GM10248 (cell line): ENCODE results near the gene BEND7.
A peak's percentile ranks its signal among the peaks of the same experiment; 100 is the strongest.

Experiments used
- CTCF ChIA-PET: fragments of 300-600 bp; sonication (Branson Sonifier 250); formaldehyde crosslinking; extraction: SDS; loops from one replicate; lab custom pipeline; 2021; ENCODE audit warnings: antibody characterized with exemption; lab: Yijun Ruan, JAX
- POLR2A ChIA-PET: fragments of 350-650 bp; sonication (Branson Sonifier 250); formaldehyde crosslinking; extraction: SDS; loops from one replicate; lab custom pipeline; 2020; ENCODE audit warnings: antibody characterized with exemption; lab: Yijun Ruan, JAX
- DNase-seq: peaks from one replicate; pipeline ENCODE4 v3.0.0; 2012; ENCODE audit errors: extremely low spot score
- TF ChIP-seq, protein P1 (sequence below): IDR thresholded peaks from 2 replicates; pipeline ENCODE4 v1.5.1; 2012; ENCODE audit warnings: mild to moderate bottlenecking, low read depth; ENCODE audit errors: extremely low read depth, missing control alignments, control extremely low read depth

The BEND7 gene

GRCh38 chr10:13491747-13492360 lies 37.0 kb downstream of the BEND7 start:
- TF ChIP-seq, protein P1, sequence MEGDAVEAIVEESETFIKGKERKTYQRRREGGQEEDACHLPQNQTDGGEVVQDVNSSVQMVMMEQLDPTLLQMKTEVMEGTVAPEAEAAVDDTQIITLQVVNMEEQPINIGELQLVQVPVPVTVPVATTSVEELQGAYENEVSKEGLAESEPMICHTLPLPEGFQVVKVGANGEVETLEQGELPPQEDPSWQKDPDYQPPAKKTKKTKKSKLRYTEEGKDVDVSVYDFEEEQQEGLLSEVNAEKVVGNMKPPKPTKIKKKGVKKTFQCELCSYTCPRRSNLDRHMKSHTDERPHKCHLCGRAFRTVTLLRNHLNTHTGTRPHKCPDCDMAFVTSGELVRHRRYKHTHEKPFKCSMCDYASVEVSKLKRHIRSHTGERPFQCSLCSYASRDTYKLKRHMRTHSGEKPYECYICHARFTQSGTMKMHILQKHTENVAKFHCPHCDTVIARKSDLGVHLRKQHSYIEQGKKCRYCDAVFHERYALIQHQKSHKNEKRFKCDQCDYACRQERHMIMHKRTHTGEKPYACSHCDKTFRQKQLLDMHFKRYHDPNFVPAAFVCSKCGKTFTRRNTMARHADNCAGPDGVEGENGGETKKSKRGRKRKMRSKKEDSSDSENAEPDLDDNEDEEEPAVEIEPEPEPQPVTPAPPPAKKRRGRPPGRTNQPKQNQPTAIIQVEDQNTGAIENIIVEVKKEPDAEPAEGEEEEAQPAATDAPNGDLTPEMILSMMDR: no peak
- no peak for DNase-seq
- ChIA-PET CTCF (no interaction called here), POLR2A (no interaction called here)

DNA sequence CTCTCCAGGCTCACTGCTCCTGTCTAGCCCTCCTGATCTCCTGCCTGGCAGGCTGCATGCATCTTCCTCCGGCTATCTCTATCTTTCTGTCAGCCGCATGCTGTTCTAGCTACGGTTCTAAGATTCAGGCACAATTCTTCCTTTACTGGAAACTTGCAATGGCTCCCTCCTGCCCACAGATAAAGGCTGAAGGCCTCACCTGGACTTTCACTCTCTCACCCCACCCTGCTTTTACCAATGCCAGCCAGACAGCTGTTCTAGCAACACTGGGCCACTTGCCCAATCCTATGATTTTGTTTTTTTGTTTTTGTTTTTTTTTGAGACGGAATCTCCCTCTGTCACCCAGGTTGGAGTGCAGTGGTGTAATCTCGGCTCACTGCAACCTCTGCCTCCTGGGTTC lies 38.3 kb downstream of the BEND7 start:
- TF ChIP-seq, protein P1: no peak
- no peak for DNase-seq
- ChIA-PET CTCF (interaction anchor here (1.8 kb wide), 1 partner anchor 31 kb away, joined by 4 read pairs; no protein-coding TSS in a partner anchor), POLR2A (no interaction called here)

DNA sequence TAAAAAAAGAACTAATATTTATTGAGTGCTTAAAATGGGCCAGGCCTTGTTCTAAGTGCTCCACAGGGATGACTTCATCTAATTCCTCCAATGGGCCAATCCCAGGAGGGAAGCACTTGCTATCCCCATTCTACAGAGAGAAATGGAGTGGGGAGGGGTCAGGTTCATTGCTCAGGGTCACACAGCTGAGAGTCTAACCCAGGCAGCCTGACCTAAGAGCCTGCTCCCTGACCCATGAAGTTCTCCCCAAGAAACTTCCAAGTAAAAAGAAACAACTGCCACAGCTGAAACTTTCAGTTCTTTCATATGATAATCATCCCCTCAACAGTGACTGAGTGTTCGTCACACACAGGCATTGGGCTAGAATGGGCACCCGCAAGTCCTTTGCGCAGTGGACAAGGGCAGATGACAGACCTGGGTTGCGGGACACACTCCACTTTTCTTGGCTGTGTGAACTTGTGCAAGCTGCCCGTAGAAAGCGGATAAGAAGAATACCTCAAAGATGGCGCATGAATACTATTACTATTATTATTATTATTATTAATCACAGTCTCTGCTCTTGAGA lies 39.7 kb downstream of the BEND7 start:
- DNase-seq: no peak
- CTCF ChIA-PET: no interaction called here
- TF ChIP-seq, protein P1: no peak
- POLR2A ChIA-PET: no interaction called here

DNA sequence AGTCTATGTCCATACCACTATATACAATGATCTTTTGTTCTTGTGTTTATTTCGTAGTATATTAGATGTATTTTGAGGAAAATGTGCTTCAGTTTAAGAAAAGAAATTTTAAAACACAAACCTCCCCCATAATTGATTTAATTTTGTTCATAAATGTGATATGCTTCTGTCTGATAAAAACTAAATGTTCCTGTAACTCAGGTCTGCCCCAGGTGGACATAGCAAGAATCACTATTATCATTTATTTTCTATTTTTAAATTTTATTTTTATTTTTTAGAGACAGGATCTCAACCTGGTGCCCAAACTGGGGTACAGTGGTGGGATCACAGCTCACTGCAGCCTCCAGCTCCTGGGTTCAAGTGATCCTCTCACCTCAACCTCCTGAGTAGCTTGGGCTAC lies 43.2 kb downstream of the BEND7 start:
- ChIA-PET POLR2A (no interaction called here), CTCF (interaction anchor here (0.9 to 1.2 kb wide), 3 partner anchors 10 to 114 kb away, joined by 3 read pairs; no protein-coding TSS in a partner anchor)
- DNase-seq: no peak
- TF ChIP-seq, protein P1: no peak

DNA sequence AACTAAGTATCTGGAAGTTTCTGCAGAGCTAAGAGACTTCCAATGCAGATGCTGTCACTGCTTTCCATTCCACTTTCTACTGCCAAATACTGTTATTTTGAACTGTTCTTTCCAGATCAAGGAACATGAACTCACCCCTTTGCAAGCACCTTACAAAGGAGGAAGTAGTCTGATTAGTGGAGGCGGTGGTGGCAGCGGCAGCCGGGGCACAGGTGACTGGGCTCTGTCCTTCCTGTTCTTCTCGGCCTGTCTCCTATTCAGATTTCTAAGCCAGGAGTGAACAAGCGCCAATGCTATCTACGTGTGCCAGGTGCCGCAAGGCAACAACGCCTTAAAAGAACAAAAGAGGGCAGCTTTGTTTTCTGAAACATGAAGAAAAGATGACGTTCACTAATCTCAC lies 44.9 kb downstream of the BEND7 start:
- ChIA-PET POLR2A (no interaction called here), CTCF (interaction anchor here (1.2 to 1.8 kb wide), 3 partner anchors 9 to 100 kb away, joined by 3 to 10 read pairs (median 3); no protein-coding TSS in a partner anchor)
- TF ChIP-seq, protein P1: no peak
- peak; percentile 30 for DNase-seq

DNA sequence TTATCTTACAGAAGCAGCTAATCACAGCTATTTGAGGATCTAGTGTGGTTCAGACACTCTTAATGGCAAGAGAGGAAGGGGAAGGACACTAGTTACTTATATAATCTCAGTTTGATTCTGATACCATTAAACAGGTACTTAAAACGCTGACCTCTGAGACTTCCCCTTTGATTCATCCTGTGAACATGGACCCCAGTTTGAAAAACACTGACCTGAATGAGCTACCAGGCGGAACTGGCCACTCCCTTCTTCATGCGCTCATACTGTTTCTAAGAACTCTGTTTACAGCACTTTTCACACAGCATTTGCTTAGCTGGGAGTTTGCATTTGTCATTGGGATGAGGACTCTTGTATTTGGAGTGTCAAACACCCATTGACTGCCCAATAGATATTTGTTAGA lies 45.7 kb downstream of the BEND7 start:
- TF ChIP-seq, protein P1: no peak
- ChIA-PET CTCF (interaction anchor here (1.0 to 1.4 kb wide), 3 partner anchors 8 to 19 kb away, joined by 3 read pairs; no protein-coding TSS in a partner anchor), POLR2A (no interaction called here)

More for the DNA sequence above, 45.7 kb downstream of the BEND7 start:
- peak; percentile 25 for DNase-seq
